IMR-90 (cell line): ENCODE measurements around the gene ST8SIA6.

Experiments used
- POLR2A ChIP-seq: IDR thresholded peaks from 2 replicates; pipeline ENCODE4 v1.6.1; 2012; ENCODE audit warnings: mild to moderate bottlenecking, low read depth, low read length
- RFX5 ChIP-seq: IDR thresholded peaks from 2 replicates; pipeline ENCODE4 v1.8.0; 2012; ENCODE audit warnings: low read depth, mild to moderate bottlenecking, low read length, moderate library complexity
- TF ChIP-seq, protein P1 (sequence below): conservative IDR thresholded peaks from 2 replicates; pipeline ENCODE4 v1.5.1; 2012; ENCODE audit warnings: mild to moderate bottlenecking, low read depth, low read length, improper control_type of control experiment

- TF ChIP-seq RFX5 (no peak), POLR2A (no peak)
- TF ChIP-seq, protein P1, sequence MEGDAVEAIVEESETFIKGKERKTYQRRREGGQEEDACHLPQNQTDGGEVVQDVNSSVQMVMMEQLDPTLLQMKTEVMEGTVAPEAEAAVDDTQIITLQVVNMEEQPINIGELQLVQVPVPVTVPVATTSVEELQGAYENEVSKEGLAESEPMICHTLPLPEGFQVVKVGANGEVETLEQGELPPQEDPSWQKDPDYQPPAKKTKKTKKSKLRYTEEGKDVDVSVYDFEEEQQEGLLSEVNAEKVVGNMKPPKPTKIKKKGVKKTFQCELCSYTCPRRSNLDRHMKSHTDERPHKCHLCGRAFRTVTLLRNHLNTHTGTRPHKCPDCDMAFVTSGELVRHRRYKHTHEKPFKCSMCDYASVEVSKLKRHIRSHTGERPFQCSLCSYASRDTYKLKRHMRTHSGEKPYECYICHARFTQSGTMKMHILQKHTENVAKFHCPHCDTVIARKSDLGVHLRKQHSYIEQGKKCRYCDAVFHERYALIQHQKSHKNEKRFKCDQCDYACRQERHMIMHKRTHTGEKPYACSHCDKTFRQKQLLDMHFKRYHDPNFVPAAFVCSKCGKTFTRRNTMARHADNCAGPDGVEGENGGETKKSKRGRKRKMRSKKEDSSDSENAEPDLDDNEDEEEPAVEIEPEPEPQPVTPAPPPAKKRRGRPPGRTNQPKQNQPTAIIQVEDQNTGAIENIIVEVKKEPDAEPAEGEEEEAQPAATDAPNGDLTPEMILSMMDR: no peak
These were observed 75.2 kb downstream of the ST8SIA6 start for GRCh38 chr10:17379151-17379690.
